GM04503 (cell line): ENCODE data around the gene PLK5.
"Not testable (repeated sequence)": the region's sequence is repeated elsewhere in the genome, so short reads cannot be mapped to it uniquely, and the experiment has no call there.

Experiments
- DNase-seq: peaks from one replicate; pipeline ENCODE4 v3.0.0-alpha.2; 2012; ENCODE audit warnings: low read depth

The PLK5 gene

GRCh38 chr19:1525343-1525742 lies 1.5 kb downstream of the PLK5 start:
- no peak for DNase-seq

DNA sequence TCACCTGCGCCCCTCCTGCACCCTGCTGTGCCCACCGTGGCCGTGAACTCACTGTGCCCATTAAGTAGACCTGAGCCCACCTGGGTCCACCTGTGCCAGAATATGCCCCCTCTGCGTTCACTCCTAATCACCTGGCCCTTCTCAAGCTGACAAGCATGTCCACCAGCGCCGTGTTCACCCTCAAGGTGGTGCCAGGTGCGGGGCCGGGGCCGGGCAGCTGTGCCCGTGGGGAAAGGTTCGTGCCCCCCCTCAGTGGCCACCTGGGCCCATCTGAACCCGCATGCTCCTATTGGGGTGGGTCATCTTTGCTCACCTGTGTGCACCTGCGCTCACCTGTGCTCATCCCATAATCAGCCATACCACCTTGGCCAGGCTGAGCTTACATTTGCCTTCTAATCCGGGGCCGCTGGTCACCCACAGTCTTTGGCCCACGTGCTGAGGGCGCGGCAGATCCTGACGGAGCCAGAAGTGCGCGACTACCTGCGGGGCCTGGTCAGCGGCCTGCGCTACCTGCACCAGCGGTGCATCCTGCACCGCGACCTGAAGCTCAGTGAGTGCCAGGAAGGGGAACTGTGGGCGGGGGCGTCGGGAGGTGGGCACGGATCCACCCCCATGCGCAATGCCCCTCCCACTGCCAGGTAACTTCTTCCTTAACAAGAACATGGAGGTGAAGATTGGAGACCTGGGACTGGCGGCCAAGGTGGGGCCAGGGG lies 2.3 kb downstream of the PLK5 start:
- no peak for DNase-seq

DNA sequence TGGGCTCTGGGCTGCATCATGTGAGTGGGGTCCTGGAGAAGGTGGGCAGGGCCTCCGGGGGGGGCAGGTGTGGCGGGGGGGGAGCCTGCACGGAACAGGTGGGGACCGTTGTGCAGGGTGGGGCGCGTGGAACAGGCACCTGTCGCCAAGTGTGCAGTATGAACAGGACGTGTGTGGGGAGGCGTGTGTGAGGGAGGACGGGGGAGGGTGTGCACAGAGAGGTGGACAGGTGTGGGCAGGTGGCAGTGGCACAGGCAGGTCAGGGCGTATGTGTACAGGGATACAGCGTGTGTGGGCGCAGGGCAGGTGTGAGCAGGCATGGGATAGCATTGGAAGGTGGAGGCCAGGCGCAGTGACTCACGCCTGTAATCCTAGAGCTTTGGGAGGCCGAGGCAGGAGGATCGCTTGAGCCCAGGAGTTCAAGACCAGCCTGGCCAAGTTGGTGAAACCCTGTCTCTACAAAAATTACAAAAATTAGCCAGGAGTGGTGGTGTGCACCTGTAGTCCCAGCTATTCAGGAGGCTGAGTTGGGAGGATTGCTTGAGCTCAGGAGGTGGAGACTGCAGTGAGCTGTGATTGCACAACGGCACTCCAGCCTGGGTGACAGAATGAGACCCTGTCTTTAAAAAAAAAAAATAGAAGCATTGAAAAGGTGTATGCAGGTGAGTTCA lies 3.2 kb downstream of the PLK5 start:
- no peak for DNase-seq

DNA sequence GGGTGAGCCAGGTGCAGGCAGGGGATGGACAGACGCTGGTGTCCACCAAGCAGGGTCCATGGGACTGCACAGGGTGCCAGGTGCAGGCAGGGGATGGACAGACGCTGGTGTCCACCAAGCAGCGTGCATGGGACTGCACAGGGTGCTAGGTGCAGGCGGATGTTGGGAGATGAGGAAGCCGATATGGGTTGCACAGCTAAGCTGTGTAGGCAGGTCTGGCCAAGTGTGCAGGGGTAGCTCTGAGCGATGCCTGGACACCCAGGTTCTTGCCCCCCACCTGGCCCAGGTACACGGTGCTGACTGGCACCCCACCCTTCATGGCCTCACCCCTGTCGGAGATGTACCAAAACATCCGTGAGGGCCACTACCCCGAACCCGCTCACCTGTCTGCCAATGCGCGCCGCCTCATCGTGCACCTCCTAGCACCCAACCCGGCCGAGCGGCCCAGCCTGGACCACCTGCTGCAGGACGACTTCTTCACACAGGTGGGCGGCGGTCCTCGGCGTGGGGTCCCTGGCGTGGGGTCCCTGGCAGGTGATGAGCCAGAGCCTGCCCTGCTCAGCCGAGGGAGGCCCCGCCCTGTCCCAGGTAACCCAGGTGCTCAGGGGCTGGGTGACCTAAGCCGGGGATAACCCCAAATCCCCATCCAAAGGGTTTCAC lies 3.9 kb downstream of the PLK5 start:
- no peak for DNase-seq

DNA sequence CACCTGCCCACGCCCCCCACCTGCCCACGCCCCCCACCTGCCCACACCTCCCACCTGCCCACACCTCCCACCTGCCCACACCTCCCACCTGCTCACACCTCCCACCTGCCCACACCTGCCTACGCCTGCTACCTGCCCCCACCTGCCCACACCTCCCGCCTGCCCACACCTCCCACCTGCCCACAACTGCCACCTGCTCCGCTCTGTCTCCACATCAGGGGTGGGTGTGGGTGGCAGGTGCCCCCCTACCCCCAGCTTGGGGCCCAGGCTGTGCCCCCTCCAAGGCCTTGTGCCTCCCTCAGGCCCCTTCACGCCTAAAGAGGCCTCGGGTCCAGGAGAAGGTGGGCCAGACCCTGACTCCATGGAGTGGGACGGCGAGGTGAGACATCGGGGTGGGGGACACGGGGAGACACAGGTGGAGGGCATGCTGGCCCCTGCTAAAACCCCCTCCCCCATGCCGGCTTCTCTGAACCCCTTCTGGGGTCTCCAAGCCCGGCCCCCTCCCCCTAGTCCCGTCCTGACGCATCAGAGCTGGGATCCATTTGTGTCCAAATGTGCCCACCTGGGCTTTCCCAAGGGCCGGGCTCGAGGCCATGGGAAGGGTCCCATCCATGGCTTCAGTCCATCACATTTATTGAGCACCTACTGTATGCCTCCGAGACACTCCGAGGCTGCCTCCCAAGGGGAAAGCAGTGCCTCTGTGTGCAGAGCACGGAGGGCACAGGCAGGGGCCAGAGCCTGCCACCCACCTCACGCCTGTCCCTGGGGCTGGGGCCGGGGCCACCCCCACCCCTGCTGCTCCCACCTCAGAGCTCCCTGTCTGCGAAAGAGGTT lies 4.9 kb downstream of the PLK5 start:
- DNase-seq, result no peak

- DNase-seq, result no peak
These were observed 5.5 kb downstream of the PLK5 start for GRCh38 chr19:1529430-1529816.

DNA sequence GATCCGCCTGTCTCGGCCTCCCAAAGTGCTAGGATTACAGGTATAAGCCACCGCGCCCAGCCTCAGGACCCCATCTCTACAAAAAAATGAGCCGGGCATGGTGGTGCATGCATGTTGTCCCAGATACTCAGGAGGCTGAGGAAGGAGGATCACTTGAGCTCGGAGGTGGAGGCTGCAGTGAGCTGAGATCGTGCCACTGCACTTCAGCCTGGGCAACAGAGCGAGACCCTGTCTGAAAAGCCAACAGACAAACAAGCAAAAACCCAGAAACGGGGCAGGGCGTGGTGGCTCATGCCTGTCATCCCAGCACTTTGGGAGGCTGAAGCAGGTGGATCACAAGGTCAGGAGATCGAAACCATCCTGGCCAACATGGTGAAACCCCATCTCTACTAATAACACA lies 7.0 kb downstream of the PLK5 start:
- DNase-seq, result not testable (repeated sequence)

GRCh38 chr19:1531587-1531986 lies 7.7 kb downstream of the PLK5 start:
- DNase-seq, result no peak

DNA sequence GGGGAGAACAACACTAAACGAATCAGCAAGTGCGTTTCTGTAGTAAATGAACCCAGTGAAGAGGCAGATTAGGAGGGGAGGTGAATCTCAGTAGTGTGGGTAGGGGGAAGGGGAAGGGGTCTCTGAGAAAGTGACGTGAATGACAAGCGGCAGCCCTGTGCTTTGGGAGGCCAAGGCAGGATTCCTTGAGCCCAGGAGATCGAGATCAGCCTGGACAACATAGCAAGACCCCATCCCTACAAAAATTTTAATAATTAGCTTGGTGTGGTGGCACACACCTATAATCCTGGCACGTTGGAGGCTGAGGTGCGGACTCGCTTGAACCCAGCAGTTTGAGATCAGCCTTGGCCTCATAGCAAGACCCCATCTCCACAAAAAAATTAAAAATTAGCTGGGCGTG lies 8.1 kb downstream of the PLK5 start:
- no peak for DNase-seq

DNA sequence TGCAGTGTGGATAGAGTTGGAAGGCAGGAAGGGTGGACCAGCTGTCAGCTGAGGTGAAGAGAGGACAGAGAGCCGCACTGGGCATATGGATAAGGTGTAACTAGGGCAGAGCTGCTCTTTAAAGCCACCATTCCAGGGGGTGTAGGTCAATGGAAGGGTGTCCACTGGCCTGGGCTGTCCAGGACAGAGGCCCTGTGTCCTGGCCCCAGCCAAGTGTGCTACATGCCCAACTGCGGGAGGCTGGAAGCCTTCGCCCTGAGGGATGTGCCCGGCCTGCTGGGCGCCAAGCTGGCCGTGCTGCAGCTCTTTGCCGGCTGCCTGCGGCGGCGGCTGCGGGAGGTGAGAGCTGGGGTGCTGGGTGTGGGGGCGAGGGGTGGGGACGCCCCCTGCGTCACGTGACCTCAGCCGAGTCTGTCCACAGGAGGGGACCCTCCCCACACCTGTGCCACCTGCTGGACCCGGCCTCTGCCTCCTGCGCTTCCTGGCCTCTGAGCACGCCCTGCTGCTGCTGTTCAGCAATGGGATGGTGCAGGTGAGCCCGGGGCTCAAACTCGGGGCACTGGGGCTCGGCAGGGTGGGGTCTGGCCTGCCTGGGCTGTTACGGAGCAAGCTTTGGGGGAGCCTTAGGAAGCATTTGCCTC lies 9.8 kb downstream of the PLK5 start:
- no peak for DNase-seq

DNA sequence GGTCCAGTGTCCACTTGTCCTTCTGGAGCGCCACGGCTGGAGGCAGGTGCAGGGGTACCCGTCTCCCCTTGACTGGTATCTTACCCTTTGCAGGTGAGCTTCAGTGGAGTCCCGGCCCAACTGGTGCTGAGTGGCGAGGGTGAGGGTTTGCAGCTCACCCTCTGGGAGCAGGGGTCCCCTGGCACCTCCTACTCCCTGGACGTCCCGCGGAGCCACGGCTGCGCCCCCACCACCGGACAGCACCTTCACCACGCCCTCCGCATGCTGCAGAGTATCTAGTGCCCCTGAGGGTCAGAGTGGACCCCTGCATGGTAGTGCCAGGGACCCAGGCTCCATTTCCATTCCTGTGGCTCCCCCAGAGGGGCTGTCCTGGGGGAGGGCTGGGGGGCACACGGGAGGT lies 11.1 kb downstream of the PLK5 start:
- no peak for DNase-seq

- DNase-seq, result not testable (repeated sequence)
These were observed 11.8 kb downstream of the PLK5 start for GRCh38 chr19:1535699-1536098.

- DNase-seq, result no peak
These were observed 15.1 kb downstream of the PLK5 start for GRCh38 chr19:1538978-1539377.

- DNase-seq, result not testable (repeated sequence)
These were observed 15.9 kb downstream of the PLK5 start for GRCh38 chr19:1539749-1540148.

GRCh38 chr19:1540365-1540925 lies 16.6 kb downstream of the PLK5 start:
- DNase-seq, result no peak

DNA sequence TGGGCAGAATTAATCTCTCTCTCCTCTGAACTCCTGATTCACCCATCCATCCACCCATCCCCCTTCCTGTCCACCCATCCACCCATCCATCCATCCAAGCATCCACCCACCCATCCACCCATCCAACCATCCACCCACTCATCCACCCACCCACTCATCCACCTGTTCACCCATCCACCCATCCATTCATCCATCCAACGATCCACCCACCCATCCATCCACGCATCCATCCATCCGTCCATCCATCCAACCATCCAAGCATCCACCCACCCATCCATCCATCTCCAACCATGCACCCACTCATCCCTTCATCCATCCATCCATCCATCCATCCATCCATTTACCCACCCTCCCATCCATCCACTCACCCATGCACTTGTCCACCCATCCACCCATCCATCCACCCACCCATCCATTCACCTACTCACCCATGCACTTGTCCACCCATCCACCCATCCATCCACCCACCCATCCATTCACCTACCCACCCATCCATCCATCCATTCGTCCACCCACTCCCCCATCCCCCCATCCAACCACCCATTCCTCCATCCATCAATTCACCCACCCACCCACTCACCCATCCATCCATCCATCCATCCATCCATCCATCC lies 25.6 kb downstream of the PLK5 start:
- DNase-seq, result no peak

- no peak for DNase-seq
These were observed 27.5 kb downstream of the PLK5 start for GRCh38 chr19:1551068-1552040.

GRCh38 chr19:1553415-1553814 lies 29.5 kb downstream of the PLK5 start:
- DNase-seq, result no peak

DNA sequence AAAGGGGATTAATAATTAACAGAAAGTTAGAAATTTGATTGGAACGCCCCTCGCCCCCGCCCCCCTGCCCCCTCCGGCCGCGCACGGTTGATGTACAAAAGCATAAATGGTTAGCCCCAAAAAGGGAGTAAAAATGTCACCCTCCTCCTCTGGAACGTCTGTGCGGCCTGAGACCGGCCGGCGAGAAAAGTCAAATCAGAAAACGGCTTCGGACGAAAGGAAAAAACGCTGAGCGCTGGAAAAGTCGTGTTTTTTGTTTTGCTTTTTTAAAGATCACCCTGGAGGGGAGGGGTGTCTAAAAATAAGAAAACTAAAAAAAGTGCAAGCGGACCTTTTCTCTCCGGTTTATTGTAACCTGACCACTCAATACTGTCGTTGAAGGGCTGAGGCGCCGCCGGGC lies 31.1 kb downstream of the PLK5 start:
- no peak for DNase-seq
